GM18507 (cell line): ENCODE measurements around the gene CAP2.

Source experiments
- DNase-seq: peaks from one replicate; pipeline ENCODE4 v3.0.0; 2011; ENCODE audit warnings: low read depth; ENCODE audit not compliant: insufficient read length; ENCODE audit errors: extremely low spot score
- FAIRE-seq: peaks from 2 replicates; lab custom pipeline; 2011; peaks lifted over from hg19 to GRCh38; lab: Jason Lieb, UNC

CAP2 gene

DNA sequence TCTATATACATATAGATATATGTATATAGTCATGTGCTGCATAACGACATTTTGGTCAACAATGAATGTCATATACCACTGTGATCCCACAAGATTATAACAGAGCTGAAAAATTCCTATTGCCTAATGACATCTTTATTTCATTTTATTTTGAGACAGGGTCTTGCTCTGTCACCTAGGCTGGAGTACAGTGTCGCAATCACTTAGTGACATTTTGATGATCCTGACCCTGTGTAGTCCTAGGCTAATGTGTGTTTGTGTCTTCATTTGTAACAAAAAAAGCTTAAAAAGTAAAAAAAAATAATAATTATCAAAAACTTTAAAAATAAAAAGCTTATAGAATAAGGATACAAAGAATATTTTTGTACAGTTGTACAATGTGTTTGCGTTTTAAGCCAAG, 202.7 kb downstream of the CAP2 start:
- FAIRE-seq (no peak), DNase-seq (no peak)

DNA sequence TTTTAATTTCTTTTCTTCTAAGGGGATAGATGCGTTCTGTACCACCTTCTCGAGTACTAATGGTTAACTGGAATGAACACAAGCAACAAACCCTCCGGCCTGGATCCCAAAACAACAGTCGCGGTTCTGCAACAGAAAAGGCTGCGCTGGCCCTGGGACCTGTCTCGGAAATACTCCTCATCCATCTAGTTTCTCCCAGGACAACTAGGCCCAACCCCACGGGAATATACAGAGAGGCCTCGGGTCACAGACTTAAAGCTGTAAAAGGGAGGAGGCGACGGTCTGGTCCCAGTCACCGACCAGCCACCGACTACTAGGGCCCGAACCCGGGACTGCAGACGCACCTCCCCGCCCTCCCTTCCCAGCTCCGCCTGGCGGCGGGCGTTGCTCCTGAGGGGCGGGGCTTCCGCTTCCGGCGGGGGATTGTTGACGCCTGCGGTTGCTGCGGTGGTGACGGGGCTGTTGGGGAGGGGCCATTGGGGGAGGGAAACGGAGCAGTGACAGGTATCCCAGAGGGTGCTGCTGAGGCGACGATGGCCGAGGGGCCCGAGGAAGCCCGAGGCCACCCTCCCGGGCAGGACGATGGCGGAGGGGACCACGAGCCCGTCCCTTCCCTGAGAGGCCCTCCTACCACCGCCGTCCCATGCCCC, 206.6 kb downstream of the CAP2 start, which contains the start of gene FAM8A1:
Gene FAM8A1 (plus strand): TSS at position 426 of the 650 bp plus-strand sequence. CDS start 108 bp downstream, at position 534.
- DNase-seq (peak; percentile 81), FAIRE-seq (peak; percentile 93)

DNA sequence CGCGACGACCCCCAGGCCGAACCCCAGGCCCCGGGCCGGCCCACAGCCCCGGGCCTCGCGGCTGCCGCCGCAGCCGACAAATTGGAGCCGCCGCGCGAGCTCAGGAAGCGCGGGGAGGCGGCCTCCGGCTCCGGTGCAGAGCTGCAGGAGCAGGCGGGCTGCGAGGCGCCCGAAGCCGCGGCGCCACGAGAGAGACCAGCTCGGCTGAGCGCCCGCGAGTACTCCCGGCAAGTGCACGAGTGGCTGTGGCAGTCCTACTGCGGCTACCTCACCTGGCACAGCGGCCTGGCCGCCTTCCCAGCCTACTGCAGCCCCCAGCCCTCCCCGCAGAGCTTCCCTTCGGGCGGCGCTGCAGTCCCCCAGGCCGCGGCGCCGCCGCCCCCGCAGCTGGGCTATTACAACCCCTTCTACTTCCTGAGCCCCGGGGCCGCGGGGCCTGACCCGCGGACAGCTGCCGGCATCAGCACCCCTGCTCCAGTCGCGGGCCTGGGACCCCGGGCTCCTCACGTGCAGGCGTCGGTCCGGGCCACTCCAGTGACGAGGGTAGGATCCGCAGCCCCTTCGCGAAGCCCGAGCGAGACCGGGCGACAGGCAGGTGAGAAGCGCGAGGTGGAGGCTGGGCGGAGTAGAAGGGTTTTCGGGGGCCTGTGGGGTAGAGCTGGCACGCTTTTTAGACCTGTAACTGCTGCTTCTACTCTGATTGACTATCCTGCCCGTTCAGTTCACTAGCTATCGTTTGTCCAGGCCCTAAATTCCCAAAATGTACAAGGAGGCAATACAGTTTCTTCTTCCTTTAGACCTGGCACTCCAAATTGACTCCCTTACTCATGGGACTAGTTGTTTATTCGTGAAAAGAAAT, 207.4 kb downstream of the CAP2 start:
- no peak for DNase-seq

DNA sequence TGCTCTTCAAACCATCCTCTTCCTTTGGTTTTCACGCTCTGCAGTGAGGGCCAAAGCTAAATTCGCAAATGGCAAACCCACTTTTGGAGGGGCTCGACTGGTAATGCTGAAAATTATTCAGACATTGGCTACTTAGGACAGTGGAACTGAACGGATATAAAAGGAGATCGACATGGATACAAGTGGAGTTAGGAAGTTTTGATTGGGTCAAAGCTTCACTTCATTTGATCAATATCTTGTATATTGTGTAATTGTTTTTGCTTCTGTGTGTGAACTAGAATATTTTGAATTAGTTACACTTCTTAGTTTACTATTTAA, 207.9 kb downstream of the CAP2 start:
- DNase-seq (no peak), FAIRE-seq (no peak)

More for the DNA sequence above, 207.4 kb downstream of the CAP2 start:
- FAIRE-seq, result no peak

DNA sequence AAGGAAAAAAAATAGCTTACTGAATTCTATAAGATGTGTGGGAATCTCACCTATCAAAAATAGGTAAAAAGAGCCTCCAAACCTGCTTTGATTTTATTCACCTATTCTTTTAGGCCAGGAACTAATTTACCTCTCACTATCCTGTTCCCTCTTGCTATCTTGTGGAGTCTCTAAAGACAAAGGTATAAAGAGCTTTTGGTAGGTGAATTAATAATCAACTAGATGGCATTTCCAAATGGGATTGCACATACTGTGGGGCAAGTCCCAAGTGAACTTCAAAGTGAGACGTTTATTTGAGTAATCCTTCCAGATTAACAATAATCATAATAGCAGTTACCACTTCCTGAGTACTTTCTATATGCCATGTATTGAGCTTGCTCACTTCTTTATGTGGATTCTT, 209.5 kb downstream of the CAP2 start:
- no peak for DNase-seq
- no peak for FAIRE-seq

DNA sequence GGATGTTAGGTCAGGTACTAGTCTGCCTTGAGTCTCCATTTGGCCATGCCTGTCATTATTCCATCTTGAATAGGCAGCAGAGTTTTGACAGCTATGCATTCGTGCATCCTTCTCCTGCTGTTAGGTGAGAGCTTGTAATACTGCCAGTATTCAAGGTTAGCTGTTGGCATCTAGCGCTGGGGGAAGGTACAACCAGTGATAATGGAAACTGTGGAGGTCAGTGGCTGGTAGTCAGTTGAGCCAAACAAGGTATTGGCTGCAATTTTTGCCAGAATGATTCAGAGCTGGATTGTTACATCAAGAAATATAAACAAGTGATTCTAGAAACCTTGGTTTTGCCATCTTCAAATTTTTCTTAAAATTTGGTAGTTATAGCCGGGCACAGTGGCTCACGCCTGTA, 213.2 kb downstream of the CAP2 start:
- DNase-seq (no peak), FAIRE-seq (no peak)
